GM19025 (cell line): ENCODE measurements around the gene CROCC2.

Experiments
- ATAC-seq: cut with Tn5 transposase; IDR thresholded peaks from one replicate; pipeline ENCODE4 v1.9.1; 2021; ENCODE audit warnings: mild to moderate bottlenecking, low read depth, moderate library complexity; ENCODE audit not compliant: unreplicated experiment

CROCC2 gene

GRCh38 chr2:241030333-241030680 lies 124.2 kb downstream of the CROCC2 start:
- ATAC-seq, result no peak

GRCh38 chr2:241030883-241031282 lies 124.7 kb downstream of the CROCC2 start:
- ATAC-seq, result no peak

DNA sequence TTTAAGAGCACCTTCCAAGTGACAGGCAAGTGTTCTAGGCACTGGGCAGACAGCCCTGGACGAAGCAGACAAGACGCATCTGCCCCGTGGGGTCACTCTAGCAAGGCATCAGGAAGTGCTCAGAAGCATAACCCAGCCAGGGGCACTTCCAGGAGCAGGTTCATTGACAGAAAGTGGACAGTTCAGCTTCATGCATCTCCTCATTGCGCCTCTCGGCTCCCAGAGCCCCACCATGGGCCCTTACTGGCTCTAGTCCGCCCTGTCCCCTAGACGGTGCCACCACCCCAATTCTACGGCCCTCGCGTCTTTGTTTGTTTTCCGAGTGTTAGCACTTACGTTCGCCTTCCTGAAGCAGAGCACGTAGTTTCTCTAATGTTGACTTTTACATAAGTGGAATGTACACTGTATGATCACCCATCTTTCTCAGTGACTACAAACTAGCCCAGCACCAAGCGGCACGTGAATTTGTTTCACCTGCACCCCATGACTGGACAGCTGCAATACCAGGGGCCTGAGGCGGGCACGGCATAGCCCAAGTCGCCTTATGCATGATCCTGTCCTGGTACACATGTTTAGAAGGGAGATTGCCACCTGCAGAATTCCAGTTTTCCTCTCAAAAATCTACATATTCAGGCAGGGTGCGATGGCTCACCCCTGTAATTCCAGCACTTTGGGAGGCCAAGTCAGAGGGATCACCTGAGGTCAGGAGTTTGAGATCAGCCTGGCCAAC lies 125.5 kb downstream of the CROCC2 start:
- no peak for ATAC-seq

- no peak for ATAC-seq
Observed at GRCh38 chr2:241033336-241033987, 127.3 kb downstream of the CROCC2 start.

GRCh38 chr2:241033994-241034393 lies 127.9 kb downstream of the CROCC2 start:
- no peak for ATAC-seq

DNA sequence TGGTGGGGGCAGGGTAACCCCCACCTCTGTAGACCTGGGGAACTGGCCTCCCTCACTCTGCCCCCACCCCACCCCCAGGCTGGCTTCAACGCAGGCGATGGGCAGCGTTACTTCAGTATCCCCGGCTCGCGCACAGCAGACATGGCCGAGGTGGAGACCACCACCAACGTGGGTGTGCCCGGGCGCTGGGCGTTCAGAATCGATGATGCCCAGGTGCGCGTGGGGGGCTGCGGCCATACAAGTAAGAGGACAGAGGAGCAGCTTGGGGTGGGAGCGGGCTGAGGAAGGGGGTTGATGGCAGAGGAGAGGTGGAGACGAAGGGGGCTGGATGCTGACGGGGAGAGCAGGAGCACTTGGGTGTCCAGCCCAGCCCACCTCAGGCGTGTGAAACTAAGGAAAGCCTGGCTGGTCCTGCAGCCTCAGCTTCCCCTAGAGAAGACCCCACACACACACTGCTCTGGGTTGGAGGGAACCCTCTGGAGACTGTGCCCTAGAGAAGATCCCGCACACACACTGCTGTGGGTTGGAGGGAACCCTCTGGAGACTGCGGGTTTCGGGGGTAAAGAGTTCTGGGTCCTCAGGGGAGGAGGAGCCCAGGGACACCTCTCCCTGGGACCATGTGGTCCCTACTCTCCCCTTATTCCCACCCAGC lies 128.5 kb downstream of the CROCC2 start:
- ATAC-seq, result no peak

DNA sequence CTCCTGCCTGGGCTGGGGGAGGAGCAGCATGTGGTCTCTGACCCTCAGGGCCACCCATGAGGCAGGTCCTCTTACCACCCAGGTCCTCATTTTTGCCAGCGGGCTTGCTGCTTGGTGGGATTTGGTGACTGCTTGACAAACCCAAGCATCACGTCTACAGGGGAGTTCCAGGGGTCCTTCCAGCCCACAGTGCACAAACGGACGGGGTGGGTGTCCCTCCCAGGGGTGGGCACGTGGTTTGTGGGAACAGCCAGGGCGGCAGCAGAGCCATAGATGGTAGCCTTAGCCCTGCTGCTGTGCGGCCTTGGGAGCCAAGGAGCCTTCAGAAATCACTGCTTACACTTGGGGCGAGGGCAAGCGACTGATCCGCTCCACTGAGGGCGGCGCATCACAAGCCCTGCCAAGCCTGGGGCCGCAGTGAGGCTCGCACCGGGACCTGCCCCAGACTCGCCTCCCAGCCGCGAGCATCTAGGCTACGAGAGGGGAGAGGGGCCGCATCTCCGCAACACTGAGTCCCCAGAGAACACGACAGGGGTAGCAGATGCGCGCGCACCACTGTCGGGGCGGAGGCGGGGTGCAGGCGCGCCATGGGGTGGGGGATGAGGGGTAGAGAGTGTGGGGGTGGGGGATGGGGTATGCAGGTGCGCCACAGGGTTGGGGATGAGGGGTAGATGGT lies 129.1 kb downstream of the CROCC2 start:
- ATAC-seq, result no peak

DNA sequence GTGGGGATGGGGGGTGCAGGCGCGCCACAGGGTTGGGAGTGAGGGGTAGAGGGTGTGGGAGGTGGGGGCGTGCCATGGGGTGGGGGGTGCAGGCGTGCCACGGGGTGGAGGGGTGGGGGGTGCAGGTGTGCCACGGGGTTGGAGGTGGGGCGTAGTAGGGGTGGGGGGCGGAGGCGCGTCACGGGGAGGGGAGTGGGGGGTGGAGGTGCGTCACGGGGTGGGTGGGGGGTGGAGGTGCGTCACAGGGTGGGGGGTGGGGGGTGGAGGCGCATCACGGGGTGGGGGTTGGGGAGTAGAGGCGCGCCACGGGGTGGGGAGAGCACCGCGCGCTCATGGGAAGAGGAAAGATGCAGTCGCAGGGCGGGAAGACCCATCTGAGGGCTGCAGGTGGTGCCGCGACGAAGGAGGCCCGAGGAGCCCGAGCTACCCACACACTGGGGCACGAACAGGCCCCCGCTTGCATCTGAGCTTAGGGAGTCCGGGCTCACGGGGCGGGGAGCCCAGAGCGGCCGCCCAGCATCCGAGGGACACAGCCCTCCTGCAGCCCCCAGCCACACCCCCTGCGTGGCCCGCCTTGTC lies 129.8 kb downstream of the CROCC2 start:
- ATAC-seq, result peak; percentile 9

- ATAC-seq, result peak; percentile 88
Observed at GRCh38 chr2:241036397-241036963, 130.3 kb downstream of the CROCC2 start.

GRCh38 chr2:241036964-241037421 lies 130.9 kb downstream of the CROCC2 start:
- ATAC-seq, result peak; percentile 18

DNA sequence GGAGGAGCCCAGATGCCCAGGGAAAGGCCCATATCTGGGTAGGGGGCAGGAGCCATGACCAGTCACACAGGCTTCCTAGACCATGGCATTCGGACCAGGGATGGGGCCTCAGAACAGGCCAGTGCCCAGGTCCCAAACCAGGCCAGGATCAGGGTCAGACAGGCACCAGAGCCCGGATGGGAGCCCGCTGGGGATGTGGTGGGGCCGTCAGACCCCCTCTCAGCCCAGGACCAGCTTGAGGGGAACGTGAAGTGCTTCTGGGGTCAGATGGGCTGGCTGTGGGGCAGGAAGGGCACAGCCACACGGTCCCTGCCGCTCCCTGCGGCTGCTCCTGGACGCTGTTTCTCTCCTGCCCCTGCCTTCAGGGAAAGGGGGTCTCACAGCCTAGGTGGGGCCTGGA lies 131.4 kb downstream of the CROCC2 start:
- ATAC-seq, result no peak

- no peak for ATAC-seq
Observed at GRCh38 chr2:241038374-241039180, 132.4 kb downstream of the CROCC2 start.

- ATAC-seq, result no peak
Observed at GRCh38 chr2:241039416-241039815, 133.3 kb downstream of the CROCC2 start.

GRCh38 chr2:241040081-241040803 lies 134.1 kb downstream of the CROCC2 start:
- ATAC-seq, result no peak

DNA sequence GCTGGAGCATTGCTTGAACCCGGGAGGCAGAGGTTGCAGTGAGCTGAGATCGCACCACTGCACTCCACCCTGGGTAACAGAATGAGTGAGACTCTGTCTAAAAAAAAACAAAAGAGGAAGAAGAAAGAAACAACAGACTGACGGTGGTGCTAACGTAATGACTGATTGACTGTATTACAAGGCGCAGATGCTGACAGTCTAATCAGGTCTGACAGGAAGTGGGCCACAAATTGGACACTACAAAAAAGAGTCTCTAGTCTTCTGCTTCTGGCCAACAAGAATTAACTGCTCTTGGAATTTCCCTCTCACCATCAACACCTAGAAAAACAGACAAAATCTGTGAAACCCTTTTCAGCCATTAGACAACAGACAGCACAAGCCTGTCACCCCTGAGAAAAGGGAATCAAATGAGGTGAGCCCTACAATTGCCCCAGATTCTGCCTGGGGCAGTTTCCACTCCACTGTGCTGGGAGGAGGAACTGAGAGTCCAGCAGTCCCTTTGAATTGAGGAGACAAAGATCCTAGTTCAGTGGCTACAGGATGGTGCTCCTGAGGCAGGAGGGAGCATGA lies 135.5 kb downstream of the CROCC2 start:
- peak; percentile 63 for ATAC-seq
